ENCODE measurements around the gene SH3BGRL2.

Gene SH3BGRL2

GRCh38 chr6:79665725-79666551 is 34.8 kb downstream of the SH3BGRL2 start:
- H3K4me3 ChIP-seq (ENCODE audit: low read depth, low read length): no peak overlapping the region
- TF ChIP-seq CTCF (IDR thresholded peaks at IDR 0.05; ENCODE audit: borderline replicate concordance, insufficient read depth, low read depth, low read length): no peak

GRCh38 chr6:79666634-79667033 is 35.5 kb downstream of the SH3BGRL2 start:
- H3K4me3 ChIP-seq (ENCODE audit: low read depth, low read length): no peak overlapping the region
- no peak for TF ChIP-seq CTCF (IDR thresholded peaks at IDR 0.05; ENCODE audit: borderline replicate concordance, insufficient read depth, low read depth, low read length)

- no peak overlapping the region for H3K4me3 ChIP-seq (ENCODE audit: low read depth, low read length)
- no peak for TF ChIP-seq CTCF (IDR thresholded peaks at IDR 0.05; ENCODE audit: borderline replicate concordance, insufficient read depth, low read depth, low read length)
These were observed 37.3 kb downstream of the SH3BGRL2 start for GRCh38 chr6:79668381-79668780.

GRCh38 chr6:79669766-79670165 is 38.6 kb downstream of the SH3BGRL2 start:
- no peak overlapping the region for H3K4me3 ChIP-seq (ENCODE audit: low read depth, low read length)
- no peak for TF ChIP-seq CTCF (IDR thresholded peaks at IDR 0.05; ENCODE audit: borderline replicate concordance, insufficient read depth, low read depth, low read length)

- H3K4me3 ChIP-seq (ENCODE audit: low read depth, low read length): no peak overlapping the region
- TF ChIP-seq CTCF (IDR thresholded peaks at IDR 0.05; ENCODE audit: borderline replicate concordance, insufficient read depth, low read depth, low read length): no peak
These were observed 39.7 kb downstream of the SH3BGRL2 start for GRCh38 chr6:79670789-79671188.

- no peak overlapping the region for H3K4me3 ChIP-seq (ENCODE audit: low read depth, low read length)
- TF ChIP-seq CTCF (IDR thresholded peaks at IDR 0.05; ENCODE audit: borderline replicate concordance, insufficient read depth, low read depth, low read length): no peak
These were observed 40.6 kb downstream of the SH3BGRL2 start for GRCh38 chr6:79671600-79672266.
